Hepatocyte (in vitro differentiated cells): ENCODE measurements around the gene UGT2B17.
"Not testable (repeated sequence)": the region's sequence is repeated elsewhere in the genome, so short reads cannot be mapped to it uniquely, and the experiment has no call there.

ENCODE experiments used
- EZH2 ChIP-seq: fragments of 200-600 bp; sonication (generic); IDR thresholded peaks from 2 replicates; pipeline ENCODE4 v1.6.1; 2016; ENCODE audit warnings: antibody characterized with exemption, mild to moderate bottlenecking, borderline replicate concordance
- TF ChIP-seq, protein P1 (sequence below): fragments of 200-600 bp; sonication (generic); IDR thresholded peaks from 2 replicates; pipeline ENCODE4 v1.5.1; 2016; ENCODE audit warnings: antibody characterized with exemption, mild to moderate bottlenecking; ENCODE audit not compliant: poor library complexity

DNA sequence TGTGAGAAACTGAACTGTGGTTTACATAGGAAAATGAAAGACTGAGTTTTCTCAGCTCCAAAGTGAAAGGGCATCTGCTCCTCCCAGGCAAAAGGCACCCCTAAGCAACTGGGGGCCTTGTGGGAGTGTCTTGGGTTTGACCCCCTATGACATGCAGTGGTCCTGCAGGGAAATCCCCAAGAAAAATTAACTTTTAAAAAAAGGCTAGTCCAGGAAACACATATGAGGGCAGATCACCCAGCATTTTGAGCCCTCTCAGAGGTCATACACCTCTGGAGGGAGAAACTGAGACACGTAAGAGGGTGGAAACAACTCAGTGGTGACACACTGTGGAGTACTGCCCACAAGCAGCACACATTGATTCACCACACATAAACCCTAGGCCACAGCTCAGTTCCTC, 22.3 kb downstream of the UGT2B17 start:
- TF ChIP-seq, protein P1, sequence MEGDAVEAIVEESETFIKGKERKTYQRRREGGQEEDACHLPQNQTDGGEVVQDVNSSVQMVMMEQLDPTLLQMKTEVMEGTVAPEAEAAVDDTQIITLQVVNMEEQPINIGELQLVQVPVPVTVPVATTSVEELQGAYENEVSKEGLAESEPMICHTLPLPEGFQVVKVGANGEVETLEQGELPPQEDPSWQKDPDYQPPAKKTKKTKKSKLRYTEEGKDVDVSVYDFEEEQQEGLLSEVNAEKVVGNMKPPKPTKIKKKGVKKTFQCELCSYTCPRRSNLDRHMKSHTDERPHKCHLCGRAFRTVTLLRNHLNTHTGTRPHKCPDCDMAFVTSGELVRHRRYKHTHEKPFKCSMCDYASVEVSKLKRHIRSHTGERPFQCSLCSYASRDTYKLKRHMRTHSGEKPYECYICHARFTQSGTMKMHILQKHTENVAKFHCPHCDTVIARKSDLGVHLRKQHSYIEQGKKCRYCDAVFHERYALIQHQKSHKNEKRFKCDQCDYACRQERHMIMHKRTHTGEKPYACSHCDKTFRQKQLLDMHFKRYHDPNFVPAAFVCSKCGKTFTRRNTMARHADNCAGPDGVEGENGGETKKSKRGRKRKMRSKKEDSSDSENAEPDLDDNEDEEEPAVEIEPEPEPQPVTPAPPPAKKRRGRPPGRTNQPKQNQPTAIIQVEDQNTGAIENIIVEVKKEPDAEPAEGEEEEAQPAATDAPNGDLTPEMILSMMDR: not testable (repeated sequence)
- TF ChIP-seq EZH2: not testable (repeated sequence)
